H1 (cell line): ENCODE measurements around the gene BRCA1. TPM values are rescaled to one million over a fixed set of nuclear protein-coding genes. Genes with fewer than 3 reads are reported as not detected.

ENCODE experiments used
- FOSL1 ChIP-seq: IDR thresholded peaks from 2 replicates; pipeline ENCODE4 v1.6.1; 2011; ENCODE audit warnings: mild to moderate bottlenecking, low read depth, low read length, moderate library complexity; ENCODE audit not compliant: insufficient read depth
- GTF2F1 ChIP-seq: IDR thresholded peaks from 2 replicates; pipeline ENCODE4 v1.6.1; 2012; ENCODE audit warnings: low read depth, low read length, improper control_type of control experiment, borderline replicate concordance
- HDAC2 ChIP-seq, 2 experiments: fragments of 300-600 bp in 1 of 2; sonication (generic) in 1 of 2; IDR thresholded peaks; 2 replicates each; pipeline ENCODE4 v1.6.1; 2011 to 2012; ENCODE audit warnings: low read depth in 2 of 2, low read length in 2 of 2, mild to moderate bottlenecking in 2 of 2, moderate library complexity in 2 of 2, borderline replicate concordance in 1 of 2, inconsistent platforms in 1 of 2
- polyA plus RNA-seq, 7 experiments: library from polyadenylated mRNA; depleted of rRNA in 3 of 7; stranded (reverse) in 5 of 7; unstranded in 2 of 7; fragments of >200 nt in 5 of 7; fragments of 200-250 nt in 2 of 7; gene quantifications; 1 replicate in 5 of 7; 2 replicates in 1 of 7; 4 replicates in 1 of 7; pipeline versions ENCODE4 v1.2.1 to v1.2.3, GENCODE V29; 2011 to 2013; ENCODE audit warnings: missing spikeins in 2 of 7, mixed read lengths in 2 of 7
- total RNA-seq: library from RNA; stranded (reverse); fragmentation: NEBNext Ultra II Directional; extraction: Animal tissue kit (Norgen Biotek cat#: 25700); gene quantifications from 2 replicates; pipeline ENCODE4 v1.2.1, GENCODE V29; 2021

BRCA1 gene
- total and polyA plus RNA-seq, 2 of the 8 experiments (the other 6 are each of a cell fraction or from before 2014, with no cell fraction given), result 30.7 to 39.2 TPM

GRCh38 chr17:43118679-43119615 lies 6.2 kb downstream of the BRCA1 start (continued):
- TF ChIP-seq FOSL1 (no peak), GTF2F1 (no peak), HDAC2 (IDR thresholded peaks at IDR 0.05; ENCODE audit: borderline replicate concordance in 1 of 2, low read depth in 2 of 2, low read length in 2 of 2) (no peak)
